Stimulated activated naive CD8-positive, alpha-beta T cell treated with anti-CD3 and anti-CD28 coated beads, Interleukin-15, amount 100 ng/mL, for 72 hours (primary cell): Measurements from ENCODE around the gene ASNS.
"Not testable (repeated sequence)": the region's sequence is repeated elsewhere in the genome, so short reads cannot be mapped to it uniquely, and the experiment has no call there.

ENCODE experiments used
- ATAC-seq: fragments of 150-1000 bp; cut with Tn5 transposase; 2 replicates; pipeline ENCODE4 v1.10.0; 2021; ENCODE audit warnings: mild to moderate bottlenecking, moderate library complexity
- DNase-seq, 2 donors: peaks; one replicate each; pipeline ENCODE4 v3.0.0; 2021 to 2022
- H3K27ac Mint-ChIP-seq, 2 donors: one replicate each; pipeline ENCODE4 v1.8.0; 2022; ENCODE audit warnings: mild to moderate bottlenecking in 2 of 2, mixed read lengths in 2 of 2, moderate library complexity in 2 of 2
- H3K27me3 Mint-ChIP-seq: one replicate; pipeline ENCODE4 v1.8.0; 2022; ENCODE audit warnings: mixed read lengths
- H3K4me1 Mint-ChIP-seq: one replicate; pipeline ENCODE4 v1.8.0; 2022; ENCODE audit warnings: mild to moderate bottlenecking, mixed read lengths
- H3K4me3 Mint-ChIP-seq, 2 donors: one replicate each; pipeline ENCODE4 v1.8.0; 2022; ENCODE audit warnings: mild to moderate bottlenecking in 2 of 2, mixed read lengths in 2 of 2, moderate library complexity in 1 of 2
- H3K9me3 Mint-ChIP-seq, 2 donors: one replicate each; pipeline ENCODE4 v1.8.0; 2022; ENCODE audit warnings: mixed read lengths in 2 of 2

Gene ASNS, protein sequence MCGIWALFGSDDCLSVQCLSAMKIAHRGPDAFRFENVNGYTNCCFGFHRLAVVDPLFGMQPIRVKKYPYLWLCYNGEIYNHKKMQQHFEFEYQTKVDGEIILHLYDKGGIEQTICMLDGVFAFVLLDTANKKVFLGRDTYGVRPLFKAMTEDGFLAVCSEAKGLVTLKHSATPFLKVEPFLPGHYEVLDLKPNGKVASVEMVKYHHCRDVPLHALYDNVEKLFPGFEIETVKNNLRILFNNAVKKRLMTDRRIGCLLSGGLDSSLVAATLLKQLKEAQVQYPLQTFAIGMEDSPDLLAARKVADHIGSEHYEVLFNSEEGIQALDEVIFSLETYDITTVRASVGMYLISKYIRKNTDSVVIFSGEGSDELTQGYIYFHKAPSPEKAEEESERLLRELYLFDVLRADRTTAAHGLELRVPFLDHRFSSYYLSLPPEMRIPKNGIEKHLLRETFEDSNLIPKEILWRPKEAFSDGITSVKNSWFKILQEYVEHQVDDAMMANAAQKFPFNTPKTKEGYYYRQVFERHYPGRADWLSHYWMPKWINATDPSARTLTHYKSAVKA

GRCh38 chr7:97872025-97872669, at the start of gene ASNS:
TSS of gene ASNS (minus strand) at chr7:97872408. CDS start at chr7:97869156, 3,252 bp downstream.
- ATAC-seq (peak; percentile 95), DNase-seq (peak; percentile 93 to 96)
- no peaks in the 10 kb centered on the region for H3K9me3 Mint-ChIP-seq
- H3K27ac Mint-ChIP-seq: peak within 1 kb of the TSS; percentile 98 to 99
- peak within 1 kb of the TSS; percentile 93 to 95 for H3K4me3 Mint-ChIP-seq
- peaks cover 31% of the 10 kb centered on the region for H3K4me1 Mint-ChIP-seq
- no peaks in the 10 kb centered on the region for H3K27me3 Mint-ChIP-seq

DNA sequence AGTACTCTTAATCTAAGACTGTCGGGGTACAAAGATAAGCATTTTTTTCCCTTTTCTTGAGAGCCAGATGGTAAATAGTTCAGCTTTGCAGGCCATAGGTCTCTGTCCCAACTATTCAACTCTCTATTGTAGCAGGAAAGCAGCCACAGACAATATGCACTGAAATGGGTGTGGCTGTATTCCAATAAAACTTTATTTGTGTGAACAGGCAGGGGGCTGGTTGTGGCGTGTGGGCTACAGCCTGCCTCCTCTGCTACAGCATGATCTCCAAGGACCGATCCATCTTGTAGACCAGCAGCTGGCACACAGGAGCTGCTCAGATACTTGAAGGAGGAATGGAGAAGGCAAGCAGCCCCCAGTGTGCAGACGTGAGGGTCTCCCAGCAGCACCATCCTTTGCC, 49.0 kb upstream of the ASNS start:
- not testable (repeated sequence) for H3K27me3 Mint-ChIP-seq, DNase-seq, ATAC-seq, H3K4me3 Mint-ChIP-seq, H3K9me3 Mint-ChIP-seq, H3K27ac Mint-ChIP-seq, H3K4me1 Mint-ChIP-seq

DNA sequence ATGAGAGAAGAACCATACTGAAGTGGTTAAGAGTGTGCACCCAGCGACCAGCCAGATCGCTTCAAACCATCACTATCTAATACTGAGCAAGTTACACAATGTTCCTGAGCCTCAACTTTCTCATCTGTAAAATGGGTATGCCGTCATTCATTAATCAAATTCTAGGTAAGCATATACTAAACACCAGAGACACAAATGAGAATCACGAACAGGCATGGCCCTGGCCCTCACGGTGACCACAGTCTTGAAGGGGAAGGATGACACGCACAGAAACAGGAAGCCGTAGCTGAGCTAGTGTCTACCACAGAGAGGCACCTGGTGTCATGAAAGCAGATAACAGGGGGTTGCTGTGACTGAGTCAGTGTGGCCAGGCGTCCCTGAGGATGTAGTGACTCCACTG, 43.1 kb upstream of the ASNS start:
- not testable (repeated sequence) for H3K4me3 Mint-ChIP-seq, H3K4me1 Mint-ChIP-seq, H3K27me3 Mint-ChIP-seq, H3K27ac Mint-ChIP-seq, ATAC-seq, H3K9me3 Mint-ChIP-seq
- peak in 1 of 2 donors; percentile 17 for DNase-seq

GRCh38 chr7:97912294-97912693, 40.1 kb upstream of the ASNS start:
- ATAC-seq, H3K27ac Mint-ChIP-seq: not testable (repeated sequence)

GRCh38 chr7:97896893-97897292, 24.7 kb upstream of the ASNS start:
- not testable (repeated sequence) for DNase-seq, ATAC-seq, H3K4me3 Mint-ChIP-seq, H3K4me1 Mint-ChIP-seq, H3K27me3 Mint-ChIP-seq, H3K27ac Mint-ChIP-seq
- peaks cover 4 to 13% of the 10 kb centered on the region in 2 donors for H3K9me3 Mint-ChIP-seq

More at GRCh38 chr7:97912294-97912693, 40.1 kb upstream of the ASNS start:
- not testable (repeated sequence) for H3K9me3 Mint-ChIP-seq, H3K4me3 Mint-ChIP-seq, H3K27me3 Mint-ChIP-seq, H3K4me1 Mint-ChIP-seq, DNase-seq

DNA sequence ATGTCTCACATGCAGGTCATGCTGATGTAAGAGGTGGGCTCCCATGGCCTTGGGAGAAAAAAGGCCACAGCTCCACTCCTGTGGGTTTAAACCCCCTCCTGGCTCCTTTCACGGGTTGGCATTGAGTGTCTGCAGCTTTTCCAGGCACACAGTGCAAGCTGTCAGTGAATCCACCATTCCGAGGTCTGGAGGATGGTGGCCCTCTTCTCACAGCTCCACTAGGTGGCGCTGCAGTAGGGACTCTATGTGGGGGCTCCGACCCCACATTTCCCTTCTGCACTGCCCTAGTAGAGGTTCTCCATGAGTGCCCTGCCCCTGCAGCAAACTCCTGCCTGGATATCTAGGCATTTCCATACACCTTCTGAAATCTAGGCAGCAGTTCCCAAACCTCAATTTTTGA, 19.5 kb upstream of the ASNS start:
- not testable (repeated sequence) for DNase-seq, H3K4me3 Mint-ChIP-seq, ATAC-seq, H3K27me3 Mint-ChIP-seq, H3K27ac Mint-ChIP-seq, H3K4me1 Mint-ChIP-seq
- H3K9me3 Mint-ChIP-seq: peaks cover 12 to 23% of the 10 kb centered on the region in 2 donors

GRCh38 chr7:97879527-97879926, 7.3 kb upstream of the ASNS start:
- H3K4me3 Mint-ChIP-seq, H3K27me3 Mint-ChIP-seq, DNase-seq, ATAC-seq, H3K27ac Mint-ChIP-seq, H3K4me1 Mint-ChIP-seq, H3K9me3 Mint-ChIP-seq: not testable (repeated sequence)

GRCh38 chr7:97874894-97875293, 2.7 kb upstream of the ASNS start:
- H3K4me3 Mint-ChIP-seq, ATAC-seq, DNase-seq, H3K27me3 Mint-ChIP-seq, H3K9me3 Mint-ChIP-seq, H3K27ac Mint-ChIP-seq: not testable (repeated sequence)
- H3K4me1 Mint-ChIP-seq: peaks cover 23% of the 10 kb centered on the region

GRCh38 chr7:97873606-97874005, 1.4 kb upstream of the ASNS start:
- DNase-seq: no peak
- no peak for ATAC-seq
- Mint-ChIP-seq H3K4me3 (peak overlapping the region in 1 of 2 donors; percentile 10), H3K27ac (no peak overlapping the region), H3K9me3 (no peaks in the 10 kb centered on the region), H3K27me3 (no peaks in the 10 kb centered on the region), H3K4me1 (peaks cover 31% of the 10 kb centered on the region)

DNA sequence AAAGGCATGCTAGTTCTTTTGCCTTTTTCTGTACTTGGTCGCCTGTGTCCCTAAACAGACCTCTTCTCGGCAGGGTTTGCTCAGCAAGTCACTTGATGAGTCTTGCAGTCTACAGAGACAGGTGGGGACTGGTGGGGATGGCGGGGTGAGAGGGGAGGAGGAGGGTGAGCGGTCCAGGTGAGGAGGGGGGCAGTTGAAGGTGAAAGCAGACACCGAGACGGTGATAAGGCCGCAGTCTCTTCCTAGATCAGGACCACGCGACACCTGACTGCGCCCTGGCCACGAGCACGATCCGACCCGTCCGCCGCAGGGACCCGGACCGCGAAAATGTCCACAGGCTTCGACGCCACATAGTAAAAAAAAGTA, 566 bp downstream of the ASNS start:
- H3K4me3 Mint-ChIP-seq: peak overlapping the region; percentile 93 to 95
- no peaks in the 10 kb centered on the region for H3K27me3 Mint-ChIP-seq
- DNase-seq (no peak), ATAC-seq (peak; percentile 50)
- H3K4me1 Mint-ChIP-seq: peaks cover 31% of the 10 kb centered on the region
- H3K27ac Mint-ChIP-seq: peak overlapping the region; percentile 98 to 99
- H3K9me3 Mint-ChIP-seq: no peaks in the 10 kb centered on the region

- no peaks in the 10 kb centered on the region for H3K27me3 Mint-ChIP-seq
- no peaks in the 10 kb centered on the region for H3K9me3 Mint-ChIP-seq
- DNase-seq (no peak), ATAC-seq (no peak)
- no peak overlapping the region for H3K27ac Mint-ChIP-seq
- H3K4me1 Mint-ChIP-seq: peaks cover 34% of the 10 kb centered on the region
- H3K4me3 Mint-ChIP-seq: no peak overlapping the region
These were observed 3.4 kb downstream of the ASNS start for GRCh38 chr7:97868788-97869187.

DNA sequence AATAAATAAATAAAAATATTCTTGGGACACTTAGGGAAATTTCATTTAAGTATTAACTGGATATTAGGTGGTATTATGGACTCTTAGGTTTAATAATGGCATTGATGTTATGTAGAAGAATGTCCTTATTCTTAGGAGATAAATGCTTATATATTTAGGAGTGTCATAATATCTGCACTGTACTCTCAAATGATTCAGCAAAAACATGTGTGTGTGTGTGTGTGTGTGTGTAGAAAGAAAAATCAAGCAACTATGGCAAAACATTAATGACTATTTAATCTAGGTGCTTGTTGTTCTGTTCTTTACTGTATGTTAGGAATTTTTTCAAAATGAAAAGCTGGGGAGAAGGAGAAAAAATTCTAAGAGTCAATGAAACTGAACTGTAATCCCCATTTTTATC, 3.9 kb downstream of the ASNS start:
- DNase-seq: no peak
- no peak overlapping the region for H3K4me3 Mint-ChIP-seq
- no peak overlapping the region for H3K27ac Mint-ChIP-seq
- no peak for ATAC-seq
- H3K9me3 Mint-ChIP-seq: no peaks in the 10 kb centered on the region
- H3K27me3 Mint-ChIP-seq: no peaks in the 10 kb centered on the region
- peaks cover 32% of the 10 kb centered on the region for H3K4me1 Mint-ChIP-seq

- Mint-ChIP-seq H3K4me1 (peaks cover 21% of the 10 kb centered on the region), H3K27me3 (no peaks in the 10 kb centered on the region), H3K27ac (peak overlapping the region in 1 of 2 donors; percentile 7), H3K4me3 (no peak overlapping the region), H3K9me3 (no peaks in the 10 kb centered on the region)
- DNase-seq (no peak), ATAC-seq (no peak)
These were observed 7.1 kb downstream of the ASNS start for GRCh38 chr7:97865104-97865503.

DNA sequence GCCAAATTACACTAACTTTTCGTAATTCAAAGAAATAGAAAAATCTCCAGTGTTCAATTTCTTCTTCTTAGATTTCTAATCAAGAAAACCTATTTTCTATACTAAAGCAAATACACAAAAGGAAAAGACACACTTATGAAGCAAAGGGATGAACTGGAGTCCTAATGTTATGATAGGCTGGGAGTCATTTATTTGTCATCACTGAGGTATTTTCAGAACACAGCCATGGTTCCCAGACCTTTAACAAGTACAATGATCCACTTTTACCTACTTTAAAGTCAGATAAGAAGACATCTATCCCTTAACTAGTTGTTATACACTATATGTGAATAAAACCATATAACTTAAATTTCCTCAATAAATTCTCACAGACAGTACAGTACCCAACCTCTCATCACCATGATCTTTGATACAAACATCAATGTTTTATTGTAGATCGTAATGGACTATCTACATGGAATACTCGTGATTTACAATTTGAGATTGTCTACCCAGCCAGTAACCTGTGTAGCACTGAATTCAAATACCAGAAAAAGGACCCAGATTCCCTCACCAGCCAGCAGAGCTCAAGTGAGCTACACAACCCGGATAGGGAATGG, 12.5 kb downstream of the ASNS start:
- H3K9me3 Mint-ChIP-seq: no peaks in the 10 kb centered on the region
- no peaks in the 10 kb centered on the region for H3K27me3 Mint-ChIP-seq
- DNase-seq (no peak), ATAC-seq (no peak)
- H3K4me3 Mint-ChIP-seq: no peak overlapping the region
- no peak overlapping the region for H3K27ac Mint-ChIP-seq
- peaks cover 11% of the 10 kb centered on the region for H3K4me1 Mint-ChIP-seq

DNA sequence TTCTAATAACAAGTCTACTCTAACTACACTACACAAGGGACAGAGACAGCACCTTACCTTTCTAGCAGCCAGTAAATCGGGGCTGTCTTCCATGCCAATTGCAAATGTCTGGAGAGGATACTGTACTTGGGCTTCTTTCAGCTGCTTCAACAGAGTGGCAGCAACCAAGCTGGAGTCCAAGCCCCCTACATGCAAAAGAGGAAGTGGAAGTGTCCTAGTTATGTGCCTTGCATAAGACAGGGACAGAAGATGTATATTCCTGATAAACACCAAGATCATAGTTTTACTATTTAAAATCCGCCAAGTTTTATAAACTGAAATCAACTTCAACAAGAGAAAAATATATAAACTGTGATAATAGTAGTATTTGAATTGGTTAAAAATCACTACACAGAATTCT, 14.0 kb downstream of the ASNS start:
- no peaks in the 10 kb centered on the region for H3K9me3 Mint-ChIP-seq
- ATAC-seq (no peak), DNase-seq (no peak)
- H3K4me1 Mint-ChIP-seq: peaks cover 3% of the 10 kb centered on the region
- H3K27me3 Mint-ChIP-seq: no peaks in the 10 kb centered on the region
- peak overlapping the region in 1 of 2 donors; percentile 42 for H3K27ac Mint-ChIP-seq
- H3K4me3 Mint-ChIP-seq: no peak overlapping the region

DNA sequence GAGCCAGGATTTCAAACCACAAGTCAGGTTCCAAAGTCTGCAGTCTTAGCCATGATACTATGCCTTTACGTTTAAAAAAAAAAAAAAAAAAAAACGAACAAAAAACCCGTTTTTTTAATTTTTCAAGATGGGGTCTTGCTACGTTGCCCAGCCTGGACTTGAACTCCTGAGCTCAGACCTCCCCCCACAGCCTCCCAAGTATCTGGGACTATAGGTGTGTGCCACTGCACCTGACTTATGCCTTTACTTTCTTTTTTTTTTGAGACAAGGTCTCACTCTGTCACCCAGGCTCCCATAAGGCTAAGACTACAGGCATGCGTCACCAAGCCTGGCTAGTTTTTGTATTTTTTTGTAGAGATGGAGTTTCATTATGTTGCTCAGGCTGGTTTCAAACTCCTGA, 14.7 kb downstream of the ASNS start:
- H3K4me1 Mint-ChIP-seq: no peaks in the 10 kb centered on the region
- no peak overlapping the region for H3K4me3 Mint-ChIP-seq
- ATAC-seq (no peak), DNase-seq (no peak)
- no peak overlapping the region for H3K27ac Mint-ChIP-seq
- H3K27me3 Mint-ChIP-seq: no peaks in the 10 kb centered on the region
- no peaks in the 10 kb centered on the region for H3K9me3 Mint-ChIP-seq
